ENCODE measurements around the gene TSC1. TPM values are rescaled to one million over a fixed set of nuclear protein-coding genes. Genes with fewer than 3 reads are reported as not detected.
A peak's percentile ranks its signal among the peaks of the same experiment; 100 is the strongest.

TSC1 gene
- total and polyA plus RNA-seq, 2 donors (not counting 3 experiments of a cell fraction or from before 2014, with no cell fraction given) = 43.9 to 51.2 TPM

GRCh38 chr9:132937463-132937901 lies 6.9 kb downstream of the TSC1 start:
- Histone ChIP-seq H3K9me3 (replicated peaks; ENCODE audit: control insufficient read depth, insufficient read depth, low read length) (no peaks in the 10 kb centered on the region), H3K27me3 (ENCODE audit: control insufficient read depth in 2 of 2, insufficient read depth in 2 of 2, low read length in 2 of 2) (no peaks in the 10 kb centered on the region), H3K9me1 (replicated peaks; ENCODE audit: control insufficient read depth, extremely low read depth, insufficient read depth, low read length) (no peaks in the 10 kb centered on the region), H4K20me1 (replicated peaks; ENCODE audit: control insufficient read depth, extremely low read depth, insufficient read depth, low read length) (no peaks in the 10 kb centered on the region), H2AFZ (ENCODE audit: low read depth, low read length) (peak overlapping the region; percentile 1), H3K27ac (ENCODE audit: insufficient read depth, low read depth, low read length) (peak overlapping the region; percentile 45), H3K4me1 (ENCODE audit: control insufficient read depth, extremely low read depth, insufficient read depth, low read length) (peaks cover 9% of the 10 kb centered on the region), H3K4me3 (replicated peaks in 1 of 3; ENCODE audit: insufficient read depth in 1 of 3, low read depth in 1 of 3, low read length in 3 of 3) (no peak overlapping the region), H3K9ac (replicated peaks; ENCODE audit: extremely low read depth, insufficient read depth, low read length) (no peak overlapping the region), H3K36me3 (ENCODE audit: control insufficient read depth in 2 of 2, extremely low read depth in 1 of 2, insufficient read depth in 2 of 2, low read length in 2 of 2) (peaks cover 0 to 2% of the 10 kb centered on the region in 2 experiments), H3K4me2 (ENCODE audit: insufficient read depth, low read length) (no peak overlapping the region), H3K79me2 (ENCODE audit: control insufficient read depth, insufficient read depth, low read length) (peaks cover 53% of the 10 kb centered on the region)
- dilution Hi-C loops (cut with MboI; ENCODE audit: extremely low pct_ligation_motif_present, low sequenced_read_pairs) (no loop called here), intact Hi-C loops (cut with micrococcal nuclease) (no loop called here)
- peak; percentile 59 for FAIRE-seq
- DNase-seq (ENCODE audit: low read depth, low spot score) = peak; percentile 33
- peak; percentile 41 for TF ChIP-seq FOS (IDR thresholded peaks at IDR 0.05; ENCODE audit: borderline replicate concordance, insufficient read depth, low read length)
- TF ChIP-seq GATA2 (IDR thresholded peaks at IDR 0.05; ENCODE audit: insufficient read depth, insufficient read length, low read depth, low read length) = peak; percentile 22
- TF ChIP-seq POLR2AphosphoS5 (IDR thresholded peaks at IDR 0.05; ENCODE audit: insufficient read depth, low read depth, low read length) = no peak
- POLR2A ChIA-PET = no interaction called here
- CTCF ChIA-PET = no interaction called here
- BruUV-seq (replicated peaks) = no TSS peak

- H4K20me1 ChIP-seq (replicated peaks; ENCODE audit: control insufficient read depth, extremely low read depth, insufficient read depth, low read length) = no peaks in the 10 kb centered on the region
- H3K9me1 ChIP-seq (replicated peaks; ENCODE audit: control insufficient read depth, extremely low read depth, insufficient read depth, low read length) = no peaks in the 10 kb centered on the region
- CTCF ChIA-PET = interaction anchor here (0.9 to 2.8 kb wide), 2 partner anchors 9 to 10 kb away, joined by 3 to 13 read pairs; partner anchors contain the start of gene TSC1
- H3K27ac ChIP-seq (ENCODE audit: insufficient read depth, low read depth, low read length) = no peak overlapping the region
- H3K4me2 ChIP-seq (ENCODE audit: insufficient read depth, low read length) = no peak overlapping the region
- H3K27me3 ChIP-seq (ENCODE audit: control insufficient read depth in 2 of 2, insufficient read depth in 2 of 2, low read length in 2 of 2) = no peaks in the 10 kb centered on the region
- intact Hi-C loops (cut with micrococcal nuclease) (no loop called here), dilution Hi-C loops (cut with MboI; ENCODE audit: extremely low pct_ligation_motif_present, low sequenced_read_pairs) (no loop called here)
- TF ChIP-seq MYC (IDR thresholded peaks at IDR 0.05; ENCODE audit: low read depth, low read length) = no peak
- no peak for TF ChIP-seq MAX (IDR thresholded peaks at IDR 0.05; ENCODE audit: insufficient read depth, insufficient read length)
- no peak for TF ChIP-seq CTCF (IDR thresholded peaks at IDR 0.05; ENCODE audit: extremely low read depth in 1 of 2, insufficient read depth in 1 of 2, low read depth in 1 of 2, low read length in 2 of 2)
- no peak for TF ChIP-seq FOS (IDR thresholded peaks at IDR 0.05; ENCODE audit: borderline replicate concordance, insufficient read depth, low read length)
- TF ChIP-seq POLR2A (IDR thresholded peaks at IDR 0.05; ENCODE audit: low read depth, low read length) = no peak
- TF ChIP-seq GATA2 (IDR thresholded peaks at IDR 0.05; ENCODE audit: insufficient read depth, insufficient read length, low read depth, low read length) = no peak
- TF ChIP-seq EZH2 (IDR thresholded peaks at IDR 0.05; ENCODE audit: borderline replicate concordance, low read depth, low read length, severe bottlenecking) = no peak
- TF ChIP-seq POLR2AphosphoS5 (IDR thresholded peaks at IDR 0.05; ENCODE audit: insufficient read depth, low read depth, low read length) = no peak
- TF ChIP-seq JUN (IDR thresholded peaks at IDR 0.05; ENCODE audit: borderline replicate concordance, insufficient read depth, insufficient read length, low read depth) = no peak
- peaks cover 9% of the 10 kb centered on the region for H3K4me1 ChIP-seq (ENCODE audit: control insufficient read depth, extremely low read depth, insufficient read depth, low read length)
- no peak overlapping the region for H3K9ac ChIP-seq (replicated peaks; ENCODE audit: extremely low read depth, insufficient read depth, low read length)
- H3K4me3 ChIP-seq (replicated peaks in 1 of 3; ENCODE audit: insufficient read depth in 1 of 3, low read depth in 1 of 3, low read length in 3 of 3) = no peak overlapping the region
- peaks cover 34% of the 10 kb centered on the region for H3K79me2 ChIP-seq (ENCODE audit: control insufficient read depth, insufficient read depth, low read length)
- H2AFZ ChIP-seq (ENCODE audit: low read depth, low read length) = no peak overlapping the region
- BruUV-seq (replicated peaks) = no TSS peak
- no peaks in the 10 kb centered on the region for H3K9me3 ChIP-seq (replicated peaks; ENCODE audit: control insufficient read depth, insufficient read depth, low read length)
- DNase-seq (ENCODE audit: low read depth, low spot score) (no peak), FAIRE-seq (no peak)
- H3K36me3 ChIP-seq (ENCODE audit: control insufficient read depth in 2 of 2, extremely low read depth in 1 of 2, insufficient read depth in 2 of 2, low read length in 2 of 2) = peaks cover 0 to 2% of the 10 kb centered on the region in 2 experiments
- POLR2A ChIA-PET = no interaction called here
These were observed 9.4 kb downstream of the TSC1 start for GRCh38 chr9:132935026-132935425.
